GM12874 (cell line): Measurements from ENCODE around the gene MPPE1.

ENCODE experiments used
- CTCF ChIP-seq: IDR thresholded peaks from 2 replicates; pipeline ENCODE4 v1.5.1; 2011; ENCODE audit warnings: low read depth, mild to moderate bottlenecking, control low read depth, low read length, moderate library complexity; ENCODE audit not compliant: insufficient read depth

The MPPE1 gene

GRCh38 chr18:11909061-11909455 is 941 bp upstream of the MPPE1 start:
- no peak for TF ChIP-seq CTCF

GRCh38 chr18:11906926-11907874 is 917 bp downstream of the MPPE1 start:
- no peak for TF ChIP-seq CTCF

GRCh38 chr18:11906176-11906575 is 1.9 kb downstream of the MPPE1 start:
- TF ChIP-seq CTCF, result no peak

GRCh38 chr18:11905613-11906012 is 2.5 kb downstream of the MPPE1 start:
- no peak for TF ChIP-seq CTCF

- no peak for TF ChIP-seq CTCF
Observed at GRCh38 chr18:11902522-11903292, 5.4 kb downstream of the MPPE1 start.

- no peak for TF ChIP-seq CTCF
Observed at GRCh38 chr18:11901826-11902438, 6.2 kb downstream of the MPPE1 start.

- no peak for TF ChIP-seq CTCF
Observed at GRCh38 chr18:11899063-11899462, 9.1 kb downstream of the MPPE1 start.
